Measurements from ENCODE around the gene GRHL3. TPM values are rescaled to one million over a fixed set of nuclear protein-coding genes. Genes with fewer than 3 reads are reported as not detected.

The GRHL3 gene
- total RNA-seq, 4 donors from 2014 or later: not detected

GRCh38 chr1:24362982-24363614 lies 43.9 kb downstream of the GRHL3 start:
- H3K4me3 ChIP-seq: no peak overlapping the region
- 83% methylated on average over 4 of the region's 4 CpGs; no CpG with 5 or more reads in 1 of the 2 donors for WGBS, 2 donors (ENCODE audit: low coverage in 1 of 2)
- TF ChIP-seq POLR2A (IDR thresholded peaks at IDR 0.05) (no peak), POLR2AphosphoS5 (IDR thresholded peaks at IDR 0.05) (no peak), CTCF (IDR thresholded peaks at IDR 0.05) (no peak), EP300 (IDR thresholded peaks at IDR 0.05; ENCODE audit: low read depth) (no peak)
- no peak overlapping the region for H3K27ac ChIP-seq
- peaks cover 3 to 21% (median 18%) of the 10 kb centered on the region in 4 donors for H3K4me1 ChIP-seq
- H3K36me3 ChIP-seq: no peaks in the 10 kb centered on the region
- intact Hi-C loops (cut with DNase I; ENCODE audit: low total_unique reads) (no loop called here), in situ Hi-C loops (cut with MboI; ENCODE audit: low pct_ligation_motif_present in 1 of 4, low pct_unique_long_range_greater_than_20kb in 1 of 4, low sequenced_read_pairs in 3 of 4) (no loop called here)
- no peaks in the 10 kb centered on the region for H3K27me3 ChIP-seq
- no peak for DNase-seq
- H3K9me3 ChIP-seq: no peaks in the 10 kb centered on the region

GRCh38 chr1:24363994-24364393 lies 44.8 kb downstream of the GRHL3 start:
- DNase-seq: no peak

GRCh38 chr1:24364605-24364974 lies 45.4 kb downstream of the GRHL3 start:
- H3K4me3 ChIP-seq: no peak overlapping the region
- DNase-seq: peak; percentile 76
- TF ChIP-seq POLR2A (IDR thresholded peaks at IDR 0.05) (no peak), POLR2AphosphoS5 (IDR thresholded peaks at IDR 0.05) (no peak), CTCF (IDR thresholded peaks at IDR 0.05) (no peak), EP300 (IDR thresholded peaks at IDR 0.05; ENCODE audit: low read depth) (no peak)
- H3K27me3 ChIP-seq: no peaks in the 10 kb centered on the region
- intact Hi-C loops (cut with DNase I; ENCODE audit: low total_unique reads) (no loop called here), in situ Hi-C loops (cut with MboI; ENCODE audit: low pct_ligation_motif_present in 1 of 4, low pct_unique_long_range_greater_than_20kb in 1 of 4, low sequenced_read_pairs in 3 of 4) (no loop called here)
- WGBS, 2 donors (ENCODE audit: low coverage in 1 of 2): 41% methylated on average over 2 of the region's 2 CpGs; no CpG with 5 or more reads in 1 of the 2 donors
- H3K27ac ChIP-seq: peak overlapping the region; percentile 31 to 61 (median 56)
- H3K36me3 ChIP-seq: no peaks in the 10 kb centered on the region
- no peaks in the 10 kb centered on the region for H3K9me3 ChIP-seq
- peaks cover 3 to 21% (median 18%) of the 10 kb centered on the region in 4 donors for H3K4me1 ChIP-seq

More at GRCh38 chr1:24363994-24364393, 44.8 kb downstream of the GRHL3 start:
- TF ChIP-seq POLR2A (IDR thresholded peaks at IDR 0.05) (no peak), CTCF (IDR thresholded peaks at IDR 0.05) (no peak), EP300 (IDR thresholded peaks at IDR 0.05; ENCODE audit: low read depth) (no peak), POLR2AphosphoS5 (IDR thresholded peaks at IDR 0.05) (no peak)
- no peaks in the 10 kb centered on the region for H3K27me3 ChIP-seq
- H3K4me1 ChIP-seq: peaks cover 3 to 21% (median 18%) of the 10 kb centered on the region in 4 donors
- no peak overlapping the region for H3K4me3 ChIP-seq
- intact Hi-C loops (cut with DNase I; ENCODE audit: low total_unique reads): no loop called here
- 65 to 77% methylated on average over 5 to 7 of the region's 7 CpGs for WGBS, 2 donors (ENCODE audit: low coverage in 1 of 2)
- no peaks in the 10 kb centered on the region for H3K9me3 ChIP-seq
- H3K27ac ChIP-seq: peak overlapping the region in 1 of 4 donors; percentile 55
- in situ Hi-C loops (cut with MboI; ENCODE audit: low pct_ligation_motif_present in 1 of 4, low pct_unique_long_range_greater_than_20kb in 1 of 4, low sequenced_read_pairs in 3 of 4): no loop called here
- H3K36me3 ChIP-seq: no peaks in the 10 kb centered on the region

- WGBS, 2 donors (ENCODE audit: low coverage in 1 of 2): 44 to 65% methylated on average over 4 to 11 of the region's 11 CpGs
- Histone ChIP-seq H3K9me3 (no peaks in the 10 kb centered on the region), H3K27me3 (no peaks in the 10 kb centered on the region), H3K36me3 (no peaks in the 10 kb centered on the region), H3K4me3 (no peak overlapping the region), H3K27ac (peak overlapping the region; percentile 31 to 61 (median 56)), H3K4me1 (peaks cover 3 to 21% (median 18%) of the 10 kb centered on the region in 4 donors)
- DNase-seq: no peak
- TF ChIP-seq EP300 (IDR thresholded peaks at IDR 0.05; ENCODE audit: low read depth) (no peak), CTCF (IDR thresholded peaks at IDR 0.05) (no peak), POLR2AphosphoS5 (IDR thresholded peaks at IDR 0.05) (peak in 1 of 3 donors; percentile 9), POLR2A (IDR thresholded peaks at IDR 0.05) (no peak)
- in situ Hi-C loops (cut with MboI; ENCODE audit: low pct_ligation_motif_present in 1 of 4, low pct_unique_long_range_greater_than_20kb in 1 of 4, low sequenced_read_pairs in 3 of 4): no loop called here
- intact Hi-C loops (cut with DNase I; ENCODE audit: low total_unique reads): no loop called here
These were observed 46.0 kb downstream of the GRHL3 start for GRCh38 chr1:24364975-24365678.

Measured in transverse colon (tissue), 4 donors.